Heart left ventricle (tissue), 16 donors: ENCODE data around the gene C17orf75. TPM values are rescaled to one million over a fixed set of nuclear protein-coding genes. Genes with fewer than 3 reads are reported as not detected.
A peak's percentile ranks its signal among the peaks of the same experiment; 100 is the strongest.

ENCODE experiments used
- ATAC-seq, 4 donors: fragments of 200-7000 bp; cut with Tn5 transposase; one replicate each; pipeline ENCODE4 v1.9.1; 2020 to 2022; ENCODE audit warnings: moderate library complexity in 4 of 4, mild to moderate bottlenecking in 3 of 4, moderate number of reproducible peaks in 1 of 4
- DNase-seq, 5 donors: peaks; one replicate each; pipeline ENCODE4 v3.0.0-alpha.2; 2020
- H3K27ac ChIP-seq, 12 donors: fragments of 200-600 bp; sonication (generic) in 4 of 12; one replicate each; pipeline versions ENCODE4 v1.5.0 to v1.8.0; 2016 to 2022; ENCODE audit warnings: mild to moderate bottlenecking in 2 of 12
- H3K27me3 ChIP-seq, 9 donors: fragments of 200-600 bp; sonication (generic) in 2 of 9; one replicate each; pipeline versions ENCODE4 v1.5.1 to v1.8.0; 2016 to 2022; ENCODE audit warnings: mild to moderate bottlenecking in 3 of 9
- H3K36me3 ChIP-seq, 9 donors: fragments of 200-600 bp; sonication (generic) in 2 of 9; one replicate each; pipeline versions ENCODE4 v1.5.0 to v1.8.0; 2018 to 2022; ENCODE audit warnings: mild to moderate bottlenecking in 2 of 9
- H3K4me1 ChIP-seq, 12 donors: fragments of 200-600 bp; sonication (generic) in 4 of 12; one replicate each; pipeline versions ENCODE4 v1.5.0 to v1.8.0; 2016 to 2022; ENCODE audit warnings: mild to moderate bottlenecking in 3 of 12
- H3K4me3 ChIP-seq, 12 donors: fragments of 200-600 bp; sonication (generic) in 4 of 12; one replicate each; pipeline versions ENCODE4 v1.5.0 to v1.8.0; 2017 to 2022; ENCODE audit warnings: mild to moderate bottlenecking in 9 of 12, moderate library complexity in 4 of 12
- H3K9me3 ChIP-seq, 12 donors: fragments of 200-600 bp; sonication (generic) in 4 of 12; one replicate each; pipeline versions ENCODE4 v1.5.0 to v1.8.0; 2016 to 2022; ENCODE audit warnings: mild to moderate bottlenecking in 1 of 12
- POLR2A ChIP-seq, 2 donors: fragments of 450-650 bp; IDR thresholded peaks; one replicate each; pipeline ENCODE4 v1.6.1; 2017; ENCODE audit warnings: antibody characterized with exemption in 2 of 2, mild to moderate bottlenecking in 2 of 2, moderate library complexity in 2 of 2
- WGBS, 4 donors: extraction: QIAGEN DNeasy Blood & Tissue Kit in 2 of 4; methylation state at CpG; one replicate each; pipeline versions ENCODE4 v1.1.5 to v1.1.7; 2013 to 2018; 5-methylcytosine and 5-hydroxymethylcytosine counted together
- intact Hi-C, 10 donors: fragments of 100-400 bp; cut with DNase I; formaldehyde crosslinking; loops; one replicate each; pipeline versions ENCODE4 v1.11.1 to v1.14.2; 2022
- polyA plus RNA-seq, 2 donors: library from polyadenylated mRNA; stranded (reverse); fragments of 200-250 nt; gene quantifications; one replicate each; pipeline ENCODE4 v1.2.3, GENCODE V29; 2013
- total RNA-seq, 9 donors: library from RNA; depleted of rRNA in 2 of 9; stranded (reverse); fragments of >200 nt in 2 of 9; fragmentation: NEBNext Ultra II Directional in 3 of 9; extraction: Animal tissue kit (Norgen Biotek cat#: 25700) in 3 of 9; gene quantifications; one replicate each; pipeline versions ENCODE4 v1.1.0 to v1.2.4, GENCODE V29; 2016 to 2023
- TF ChIP-seq, protein P1 (sequence below), 12 donors: fragments of 200-600 bp; sonication (generic) in 4 of 12; IDR thresholded peaks; one replicate each; pipeline versions ENCODE4 v1.5.0 to v1.8.0; 2018 to 2022; ENCODE audit warnings: antibody characterized with exemption in 12 of 12, mild to moderate bottlenecking in 5 of 12
- donor health status: ischemic (EF 13 %, LVEDD 7.1; RV severe dilation, severe dysfunction).
- donor health status: healthy with polysubstance abuse.
- donor health status: DM: no; HTN: yes; CAD: no.
- donor health status: DM: no; HTN: no; CAD: no.
- donor health status: ischemic (EF 25% LVEDD 6.9; RV normal size, moderate dysfunction).
- donor health status: ischemic (EF 25% LVEDD 5.7; RV mildly dilated, moderate dysfunction).
- donor health status: healthy.
- donor health status: DM: yes; HTN: yes; CAD: no.
- donor health status: ischemic (EF 35%, LVEDD 5.7; RV mildly dilated, moderate dysfunction).
- donor health status: nonischemic (EF 11% LVEDD 7.7; RV severe dilation, severe dysfunction).
- donor health status: DM: yes; HTN: yes; CAD: no.
- donor health status: PGD.
- donor health status: ischemic (EF 29% LVEDD 5.4; RV normal size, mild dysfunction).
- donor health status: nonischemic (EF 23%, LVEDD 6.1; RV moderate dilation, normal function).

C17orf75 gene
- total and polyA plus RNA-seq, 11 donors: 7.9 to 24.1 (median 17.4) TPM

GRCh38 chr17:32314636-32315035, 27.3 kb downstream of the C17orf75 start:
- no peak for TF ChIP-seq POLR2A (IDR thresholded peaks at IDR 0.05)
- TF ChIP-seq, protein P1, sequence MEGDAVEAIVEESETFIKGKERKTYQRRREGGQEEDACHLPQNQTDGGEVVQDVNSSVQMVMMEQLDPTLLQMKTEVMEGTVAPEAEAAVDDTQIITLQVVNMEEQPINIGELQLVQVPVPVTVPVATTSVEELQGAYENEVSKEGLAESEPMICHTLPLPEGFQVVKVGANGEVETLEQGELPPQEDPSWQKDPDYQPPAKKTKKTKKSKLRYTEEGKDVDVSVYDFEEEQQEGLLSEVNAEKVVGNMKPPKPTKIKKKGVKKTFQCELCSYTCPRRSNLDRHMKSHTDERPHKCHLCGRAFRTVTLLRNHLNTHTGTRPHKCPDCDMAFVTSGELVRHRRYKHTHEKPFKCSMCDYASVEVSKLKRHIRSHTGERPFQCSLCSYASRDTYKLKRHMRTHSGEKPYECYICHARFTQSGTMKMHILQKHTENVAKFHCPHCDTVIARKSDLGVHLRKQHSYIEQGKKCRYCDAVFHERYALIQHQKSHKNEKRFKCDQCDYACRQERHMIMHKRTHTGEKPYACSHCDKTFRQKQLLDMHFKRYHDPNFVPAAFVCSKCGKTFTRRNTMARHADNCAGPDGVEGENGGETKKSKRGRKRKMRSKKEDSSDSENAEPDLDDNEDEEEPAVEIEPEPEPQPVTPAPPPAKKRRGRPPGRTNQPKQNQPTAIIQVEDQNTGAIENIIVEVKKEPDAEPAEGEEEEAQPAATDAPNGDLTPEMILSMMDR (IDR thresholded peaks at IDR 0.05): no peak
- Histone ChIP-seq H3K4me3 (no peak overlapping the region), H3K4me1 (peaks cover 0 to 8% (median 0%) of the 10 kb centered on the region in 12 donors), H3K27me3 (peaks cover 0 to 9% (median 0%) of the 10 kb centered on the region in 9 donors), H3K9me3 (no peaks in the 10 kb centered on the region), H3K36me3 (no peaks in the 10 kb centered on the region), H3K27ac (no peak overlapping the region)
- no peak for ATAC-seq
- DNase-seq: no peak
- intact Hi-C loops: no loop called here
- 78 to 88% (median 85%) methylated on average over 9 of the region's 9 CpGs for WGBS, 4 donors

DNA sequence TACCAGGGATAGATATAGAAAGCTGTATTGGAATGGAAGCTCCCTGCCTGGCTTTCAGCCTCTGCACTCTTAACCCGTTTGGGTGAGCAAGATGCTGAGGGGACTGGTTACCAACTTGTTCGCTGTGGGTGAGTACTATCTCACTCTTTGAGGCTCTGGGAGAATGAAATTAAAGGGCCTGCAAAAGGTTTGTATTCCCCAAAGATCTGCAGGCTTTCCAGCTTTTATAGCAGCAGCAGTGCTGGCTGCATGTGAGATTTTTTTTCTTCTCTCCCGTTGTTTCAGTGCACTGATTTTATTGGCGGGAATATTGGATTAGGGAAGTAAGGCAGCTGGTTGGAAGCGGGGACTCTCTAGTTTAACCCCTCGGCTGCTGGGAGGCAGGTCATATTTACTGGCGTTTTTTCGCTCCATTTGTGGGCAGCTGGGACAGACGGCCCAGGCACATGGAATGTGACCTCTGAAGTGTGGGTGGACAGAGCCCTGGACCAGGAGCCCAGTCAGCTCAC, 30.9 kb downstream of the C17orf75 start:
- no peaks in the 10 kb centered on the region for H3K9me3 ChIP-seq
- DNase-seq (no peak), ATAC-seq (peak in 1 of 4 donors; percentile 37)
- peak overlapping the region in 6 of 12 donors; percentile 1 to 48 (median 28) for H3K4me3 ChIP-seq
- no peaks in the 10 kb centered on the region for H3K36me3 ChIP-seq
- WGBS, 4 donors: 20 to 35% (median 29%) methylated on average over 9 of the region's 9 CpGs
- peaks cover 0 to 9% (median 0%) of the 10 kb centered on the region in 9 donors for H3K27me3 ChIP-seq
- no peak overlapping the region for H3K27ac ChIP-seq
- peaks cover 0 to 8% (median 0%) of the 10 kb centered on the region in 12 donors for H3K4me1 ChIP-seq
- intact Hi-C loops: no loop called here
- TF ChIP-seq, protein P1 (IDR thresholded peaks at IDR 0.05): no peak
- TF ChIP-seq POLR2A (IDR thresholded peaks at IDR 0.05): no peak

DNA sequence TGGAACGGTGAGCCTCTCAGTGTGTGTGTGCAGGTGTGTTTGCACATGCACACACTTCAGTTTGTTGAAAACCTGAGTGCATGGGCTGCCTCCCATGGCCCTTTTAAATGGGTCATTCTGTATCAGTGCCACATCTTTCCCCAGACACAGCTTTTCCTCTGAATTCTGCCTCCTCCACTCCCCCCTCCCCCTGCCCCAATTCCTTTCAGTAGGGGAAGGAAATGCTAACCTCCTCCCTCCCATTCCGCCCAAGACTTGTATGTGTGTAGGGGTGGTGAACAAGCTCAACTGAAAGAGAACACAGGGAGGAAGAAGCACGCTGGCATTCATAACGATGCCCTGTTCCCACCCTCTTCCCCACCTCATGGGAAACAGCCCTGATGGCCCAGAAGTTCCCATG, 34.3 kb downstream of the C17orf75 start:
- peaks cover 0 to 10% (median 2%) of the 10 kb centered on the region in 12 donors for H3K4me1 ChIP-seq
- no peak for DNase-seq

DNA sequence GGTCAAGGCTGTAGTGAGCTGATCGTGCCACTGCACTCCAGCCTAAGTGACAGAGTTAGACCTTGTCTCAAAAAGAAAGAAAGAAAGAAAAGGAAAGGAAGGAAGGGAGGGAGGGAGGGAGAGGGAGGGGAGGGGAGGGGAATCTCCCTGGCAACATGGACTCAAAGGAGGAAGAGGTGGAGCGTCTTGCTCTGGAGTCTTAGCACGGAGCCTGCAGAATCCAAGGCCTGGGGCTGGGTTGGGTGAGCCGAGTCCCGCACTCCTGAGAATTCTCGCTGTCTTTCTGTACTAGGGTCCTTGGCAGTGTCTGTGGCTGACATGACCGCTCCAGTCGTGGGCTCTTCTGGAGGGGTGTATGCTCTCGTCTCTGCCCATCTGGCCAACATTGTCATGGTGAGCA, 36.9 kb downstream of the C17orf75 start:
- Histone ChIP-seq H3K4me3 (no peak overlapping the region), H3K4me1 (peaks cover 0 to 10% (median 0%) of the 10 kb centered on the region in 12 donors), H3K27me3 (no peaks in the 10 kb centered on the region), H3K9me3 (no peaks in the 10 kb centered on the region), H3K27ac (no peak overlapping the region), H3K36me3 (no peaks in the 10 kb centered on the region)
- 84 to 89% (median 86%) methylated on average over 9 of the region's 9 CpGs for WGBS, 4 donors
- TF ChIP-seq, protein P1 (IDR thresholded peaks at IDR 0.05): no peak
- TF ChIP-seq POLR2A (IDR thresholded peaks at IDR 0.05): no peak
- intact Hi-C loops: no loop called here
- ATAC-seq: no peak
- DNase-seq: no peak

More for the DNA sequence above, 34.3 kb downstream of the C17orf75 start:
- H3K27me3 ChIP-seq: no peaks in the 10 kb centered on the region
- no peak overlapping the region for H3K27ac ChIP-seq
- TF ChIP-seq POLR2A (IDR thresholded peaks at IDR 0.05): no peak
- TF ChIP-seq, protein P1 (IDR thresholded peaks at IDR 0.05): no peak
- ATAC-seq: no peak
- H3K4me3 ChIP-seq: no peak overlapping the region
- H3K36me3 ChIP-seq: no peaks in the 10 kb centered on the region
- intact Hi-C loops: no loop called here
- WGBS, 4 donors: 51 to 64% (median 52%) methylated on average over 4 of the region's 4 CpGs
- H3K9me3 ChIP-seq: no peaks in the 10 kb centered on the region
